Stimulated activated memory B cell treated with anti-CD40 and anti-IgM and Interleukin-4, amounts not matched to agents 10 μg/mL and 1 μg/mL and 100 μg/mL, for 72 hours (primary cell): Measurements from ENCODE around the gene TMEM47.

Experiments
- ATAC-seq: fragments of 150-1000 bp; cut with Tn5 transposase; 2 replicates; pipeline ENCODE4 v1.10.0; 2021
- H3K27ac Mint-ChIP-seq: one replicate; pipeline ENCODE4 v1.8.0; 2022; ENCODE audit warnings: mild to moderate bottlenecking, mixed read lengths
- H3K27me3 Mint-ChIP-seq: one replicate; pipeline ENCODE4 v1.8.0; 2022; ENCODE audit warnings: mixed read lengths
- H3K36me3 Mint-ChIP-seq: one replicate; pipeline ENCODE4 v1.8.0; 2022; ENCODE audit warnings: mixed read lengths
- H3K4me1 Mint-ChIP-seq: one replicate; pipeline ENCODE4 v1.8.0; 2022; ENCODE audit warnings: mixed read lengths
- H3K4me3 Mint-ChIP-seq: one replicate; pipeline ENCODE4 v1.8.0; 2022; ENCODE audit warnings: mild to moderate bottlenecking, moderate library complexity, mixed read lengths
- H3K9me3 Mint-ChIP-seq: one replicate; pipeline ENCODE4 v1.8.0; 2022; ENCODE audit warnings: mixed read lengths

Gene TMEM47

GRCh38 chrX:34656842-34657725, at the start of gene TMEM47:
Gene TMEM47, minus strand, starts transcription at chrX:34657285. Its CDS starts 256 bp downstream, at chrX:34657029.
- no peak for ATAC-seq
- Mint-ChIP-seq H3K36me3 (no peaks in the 10 kb centered on the region), H3K4me3 (no peak within 1 kb of the TSS), H3K27ac (no peak within 1 kb of the TSS), H3K9me3 (peaks cover 5% of the 10 kb centered on the region), H3K27me3 (peaks cover 13% of the 10 kb centered on the region), H3K4me1 (no peaks in the 10 kb centered on the region)

- H3K4me3 Mint-ChIP-seq, result no peak overlapping the region
These were observed 30.0 kb upstream of the TMEM47 start for GRCh38 chrX:34687095-34687494.

GRCh38 chrX:34659575-34659974, 2.5 kb upstream of the TMEM47 start:
- Mint-ChIP-seq H3K36me3 (no peaks in the 10 kb centered on the region), H3K9me3 (peaks cover 5% of the 10 kb centered on the region), H3K27me3 (peaks cover 13% of the 10 kb centered on the region), H3K4me3 (no peak overlapping the region), H3K4me1 (no peaks in the 10 kb centered on the region), H3K27ac (no peak overlapping the region)
- no peak for ATAC-seq

More at GRCh38 chrX:34687095-34687494, 30.0 kb upstream of the TMEM47 start:
- no peaks in the 10 kb centered on the region for H3K36me3 Mint-ChIP-seq
- H3K27ac Mint-ChIP-seq, result no peak overlapping the region
- H3K9me3 Mint-ChIP-seq, result no peaks in the 10 kb centered on the region
- ATAC-seq, result no peak
- H3K27me3 Mint-ChIP-seq, result no peaks in the 10 kb centered on the region
- H3K4me1 Mint-ChIP-seq, result no peaks in the 10 kb centered on the region

GRCh38 chrX:34658326-34658725, 1.2 kb upstream of the TMEM47 start:
- H3K9me3 Mint-ChIP-seq, result peaks cover 5% of the 10 kb centered on the region
- no peaks in the 10 kb centered on the region for H3K36me3 Mint-ChIP-seq
- H3K4me3 Mint-ChIP-seq, result no peak overlapping the region
- H3K27me3 Mint-ChIP-seq, result peaks cover 13% of the 10 kb centered on the region
- H3K4me1 Mint-ChIP-seq, result no peaks in the 10 kb centered on the region
- no peak for ATAC-seq
- no peak overlapping the region for H3K27ac Mint-ChIP-seq

- ATAC-seq, result no peak
- Mint-ChIP-seq H3K4me3 (no peak overlapping the region), H3K27me3 (peaks cover 13% of the 10 kb centered on the region), H3K27ac (no peak overlapping the region), H3K36me3 (no peaks in the 10 kb centered on the region), H3K4me1 (no peaks in the 10 kb centered on the region), H3K9me3 (peaks cover 5% of the 10 kb centered on the region)
These were observed 613 bp upstream of the TMEM47 start for GRCh38 chrX:34657726-34658070.

GRCh38 chrX:34656467-34656841, 631 bp downstream of the TMEM47 start:
- Mint-ChIP-seq H3K4me3 (no peak overlapping the region), H3K36me3 (no peaks in the 10 kb centered on the region)

GRCh38 chrX:34655501-34656455, 1.3 kb downstream of the TMEM47 start:
- no peaks in the 10 kb centered on the region for H3K36me3 Mint-ChIP-seq
- no peak for ATAC-seq
- H3K27ac Mint-ChIP-seq, result no peak overlapping the region
- no peaks in the 10 kb centered on the region for H3K4me1 Mint-ChIP-seq
- peaks cover 2% of the 10 kb centered on the region for H3K9me3 Mint-ChIP-seq
- peaks cover 13% of the 10 kb centered on the region for H3K27me3 Mint-ChIP-seq
- H3K4me3 Mint-ChIP-seq, result no peak overlapping the region

More at GRCh38 chrX:34656467-34656841, 631 bp downstream of the TMEM47 start:
- peaks cover 13% of the 10 kb centered on the region for H3K27me3 Mint-ChIP-seq
- H3K4me1 Mint-ChIP-seq, result no peaks in the 10 kb centered on the region
- ATAC-seq, result no peak
- H3K9me3 Mint-ChIP-seq, result peaks cover 2% of the 10 kb centered on the region
- H3K27ac Mint-ChIP-seq, result no peak overlapping the region

- H3K9me3 Mint-ChIP-seq, result peaks cover 2% of the 10 kb centered on the region
- no peaks in the 10 kb centered on the region for H3K4me1 Mint-ChIP-seq
- H3K36me3 Mint-ChIP-seq, result no peaks in the 10 kb centered on the region
- no peak for ATAC-seq
- H3K27me3 Mint-ChIP-seq, result peaks cover 13% of the 10 kb centered on the region
- no peak overlapping the region for H3K4me3 Mint-ChIP-seq
- H3K27ac Mint-ChIP-seq, result no peak overlapping the region
These were observed 2.2 kb downstream of the TMEM47 start for GRCh38 chrX:34654696-34655490.

GRCh38 chrX:34653811-34654210, 3.3 kb downstream of the TMEM47 start:
- no peak overlapping the region for H3K4me3 Mint-ChIP-seq
- no peaks in the 10 kb centered on the region for H3K4me1 Mint-ChIP-seq
- peaks cover 13% of the 10 kb centered on the region for H3K27me3 Mint-ChIP-seq
- H3K27ac Mint-ChIP-seq, result no peak overlapping the region
- ATAC-seq, result no peak
- peaks cover 2% of the 10 kb centered on the region for H3K9me3 Mint-ChIP-seq
- H3K36me3 Mint-ChIP-seq, result no peaks in the 10 kb centered on the region

- no peak for ATAC-seq
- no peak overlapping the region for H3K4me3 Mint-ChIP-seq
- no peaks in the 10 kb centered on the region for H3K4me1 Mint-ChIP-seq
- no peak overlapping the region for H3K27ac Mint-ChIP-seq
- no peaks in the 10 kb centered on the region for H3K36me3 Mint-ChIP-seq
- H3K9me3 Mint-ChIP-seq, result no peaks in the 10 kb centered on the region
- H3K27me3 Mint-ChIP-seq, result no peaks in the 10 kb centered on the region
These were observed 14.2 kb downstream of the TMEM47 start for GRCh38 chrX:34642849-34643248.

GRCh38 chrX:34638116-34638515, 19.0 kb downstream of the TMEM47 start:
- no peak overlapping the region for H3K4me3 Mint-ChIP-seq
- H3K4me1 Mint-ChIP-seq, result no peaks in the 10 kb centered on the region
- no peaks in the 10 kb centered on the region for H3K36me3 Mint-ChIP-seq
- no peak overlapping the region for H3K27ac Mint-ChIP-seq
- no peaks in the 10 kb centered on the region for H3K9me3 Mint-ChIP-seq
- no peak for ATAC-seq
- H3K27me3 Mint-ChIP-seq, result no peaks in the 10 kb centered on the region

- ATAC-seq, result no peak
- H3K4me3 Mint-ChIP-seq, result no peak overlapping the region
These were observed 22.7 kb downstream of the TMEM47 start for GRCh38 chrX:34634349-34634748.

GRCh38 chrX:34632384-34632783, 24.7 kb downstream of the TMEM47 start:
- no peaks in the 10 kb centered on the region for H3K4me1 Mint-ChIP-seq
- no peaks in the 10 kb centered on the region for H3K36me3 Mint-ChIP-seq
- no peaks in the 10 kb centered on the region for H3K9me3 Mint-ChIP-seq
- H3K4me3 Mint-ChIP-seq, result no peak overlapping the region
- no peak overlapping the region for H3K27ac Mint-ChIP-seq
- no peak for ATAC-seq
- no peaks in the 10 kb centered on the region for H3K27me3 Mint-ChIP-seq

More at GRCh38 chrX:34634349-34634748, 22.7 kb downstream of the TMEM47 start:
- Mint-ChIP-seq H3K36me3 (no peaks in the 10 kb centered on the region), H3K4me1 (no peaks in the 10 kb centered on the region), H3K27ac (no peak overlapping the region), H3K9me3 (no peaks in the 10 kb centered on the region), H3K27me3 (no peaks in the 10 kb centered on the region)

- Mint-ChIP-seq H3K4me3 (no peak overlapping the region), H3K4me1 (no peaks in the 10 kb centered on the region), H3K36me3 (no peaks in the 10 kb centered on the region), H3K27me3 (no peaks in the 10 kb centered on the region), H3K27ac (no peak overlapping the region), H3K9me3 (no peaks in the 10 kb centered on the region)
- no peak for ATAC-seq
These were observed 25.4 kb downstream of the TMEM47 start for GRCh38 chrX:34631479-34632220.
